Left forelimb (tissue), 1 donor: ENCODE measurements around the gene NBEAL2.

ENCODE experiments used
- DNase-seq: peaks from one replicate; pipeline ENCODE4 v3.0.0-alpha.2; 2018; ENCODE audit warnings: low spot score

The NBEAL2 gene, protein sequence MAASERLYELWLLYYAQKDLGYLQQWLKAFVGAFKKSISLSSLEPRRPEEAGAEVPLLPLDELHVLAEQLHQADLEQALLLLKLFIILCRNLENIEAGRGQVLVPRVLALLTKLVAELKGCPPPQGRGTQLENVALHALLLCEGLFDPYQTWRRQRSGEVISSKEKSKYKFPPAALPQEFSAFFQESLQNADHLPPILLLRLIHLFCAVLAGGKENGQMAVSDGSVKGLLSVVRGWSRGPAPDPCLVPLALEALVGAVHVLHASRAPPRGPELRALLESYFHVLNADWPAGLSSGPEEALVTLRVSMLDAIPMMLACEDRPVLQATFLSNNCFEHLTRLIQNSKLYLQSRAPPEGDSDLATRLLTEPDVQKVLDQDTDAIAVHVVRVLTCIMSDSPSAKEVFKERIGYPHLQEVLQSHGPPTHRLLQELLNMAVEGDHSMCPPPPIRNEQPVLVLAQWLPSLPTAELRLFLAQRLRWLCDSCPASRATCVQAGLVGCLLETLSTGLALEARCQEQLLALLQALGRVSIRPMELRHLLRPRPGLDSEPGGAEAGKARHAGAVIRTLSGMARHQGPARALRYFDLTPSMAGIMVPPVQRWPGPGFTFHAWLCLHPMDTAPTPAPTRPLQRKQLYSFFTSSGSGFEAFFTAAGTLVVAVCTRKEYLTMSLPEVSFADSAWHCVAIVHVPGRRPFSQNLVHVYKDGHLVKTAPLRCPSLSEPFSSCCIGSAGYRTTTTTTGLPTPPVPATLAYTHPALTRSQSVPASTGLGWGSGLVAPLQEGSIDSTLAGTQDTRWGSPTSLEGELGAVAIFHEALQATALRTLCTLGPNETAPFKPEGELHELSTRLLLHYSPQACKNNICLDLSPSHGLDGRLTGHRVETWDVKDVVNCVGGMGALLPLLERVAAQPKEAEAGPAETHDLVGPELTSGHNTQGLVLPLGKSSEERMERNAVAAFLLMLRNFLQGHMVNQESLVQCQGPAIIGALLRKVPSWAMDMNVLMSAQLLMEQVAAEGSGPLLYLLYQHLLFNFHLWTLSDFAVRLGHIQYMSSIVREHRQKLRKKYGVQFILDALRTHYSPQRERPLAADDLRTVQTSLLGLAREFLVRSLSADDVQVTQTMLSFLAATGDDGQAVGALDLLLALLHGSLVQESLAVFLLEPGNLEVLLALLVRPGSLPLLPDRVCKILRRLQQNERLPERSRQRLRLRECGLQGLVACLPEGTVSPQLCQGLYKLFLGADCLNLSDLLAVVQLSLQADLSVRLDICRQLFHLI (N-terminal part only)

DNA sequence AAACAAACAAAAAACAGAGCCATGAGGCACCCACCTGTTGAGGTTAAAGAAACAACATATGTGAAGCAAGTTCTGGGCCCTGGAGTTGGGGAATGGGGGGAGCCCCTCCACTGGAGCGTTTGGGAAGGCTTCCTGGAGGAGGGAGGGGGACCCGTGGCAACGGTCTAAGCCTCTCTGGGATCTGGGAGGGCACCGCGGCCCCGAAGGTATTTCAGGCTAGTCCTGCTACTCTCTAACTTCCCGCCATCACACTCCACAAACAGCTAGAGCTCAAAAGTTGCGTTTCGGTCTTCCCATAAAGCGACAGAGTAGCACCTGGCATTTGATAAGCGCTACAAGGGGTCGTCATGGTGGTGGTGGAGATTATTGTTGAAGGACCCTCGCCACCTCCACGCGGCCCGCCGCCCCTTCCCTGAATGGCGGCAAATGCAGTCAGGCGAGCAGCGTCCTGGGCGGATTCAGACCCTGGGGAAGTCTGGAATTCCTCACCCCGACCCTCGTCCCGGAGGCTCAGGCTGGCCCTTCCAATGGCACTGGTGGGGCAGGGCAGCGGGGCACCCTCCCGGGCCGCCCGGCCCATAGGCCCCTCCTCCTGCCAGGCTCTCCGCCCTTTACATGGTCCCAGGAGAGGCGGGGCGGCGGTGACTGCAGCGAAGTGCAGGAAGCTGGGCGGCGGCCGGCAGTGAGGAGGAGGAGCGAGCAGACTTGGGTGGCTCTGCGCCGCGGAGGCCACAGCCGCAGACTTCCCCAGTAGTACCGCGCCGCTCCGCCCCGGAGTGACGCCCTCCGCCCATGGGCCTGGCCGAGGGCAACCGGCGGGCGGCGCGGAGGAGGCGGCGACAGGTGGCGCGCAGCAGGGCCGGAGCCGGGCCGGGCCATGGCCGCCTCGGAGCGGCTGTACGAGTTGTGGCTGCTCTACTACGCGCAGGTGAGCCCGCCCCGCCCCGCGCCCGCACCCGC lies at the start of gene NBEAL2:
Gene NBEAL2, plus strand, starts transcription at position 682 of the 960 bp plus-strand sequence. Its CDS starts 196 bp downstream, at position 878.
- DNase-seq: peak; percentile 88

DNA sequence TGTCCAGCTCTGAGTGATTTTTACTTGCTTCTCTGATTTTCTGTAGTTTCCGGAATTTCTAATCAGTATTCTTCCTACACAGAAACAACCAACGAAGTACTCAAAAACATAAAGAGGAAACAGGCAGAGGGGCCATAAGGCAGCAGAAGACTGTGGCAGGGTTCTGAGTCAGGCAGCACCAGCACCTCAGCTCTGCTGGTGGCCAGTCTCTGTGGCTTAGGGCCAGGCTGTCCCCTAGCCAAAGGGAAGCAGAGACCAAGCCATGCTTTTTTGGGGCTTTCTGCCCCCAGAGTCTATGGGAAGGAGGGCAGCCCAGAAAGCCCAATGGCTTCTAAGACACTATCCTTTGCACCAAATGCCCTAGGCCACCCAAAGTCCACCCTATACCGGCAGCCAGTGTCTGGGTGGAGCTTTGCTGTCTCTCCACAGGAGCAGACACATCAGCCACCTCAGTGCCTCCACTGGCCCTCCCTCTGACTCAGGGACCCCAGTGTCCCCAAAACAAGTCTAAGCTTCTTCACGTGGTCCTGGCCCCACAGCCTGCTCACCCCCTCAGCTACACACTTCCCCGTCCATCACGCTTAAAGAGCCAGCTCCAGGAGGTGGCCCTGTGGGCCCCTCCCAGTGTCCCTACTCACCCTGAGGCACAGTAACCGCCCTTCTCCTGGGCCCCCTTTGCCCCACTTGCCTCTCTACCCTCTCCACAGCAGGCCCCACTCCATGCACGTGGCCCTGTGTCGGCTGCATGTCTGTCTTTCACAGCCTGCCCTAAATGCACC lies 49.1 kb upstream of the NBEAL2 start:
- DNase-seq: no peak

DNA sequence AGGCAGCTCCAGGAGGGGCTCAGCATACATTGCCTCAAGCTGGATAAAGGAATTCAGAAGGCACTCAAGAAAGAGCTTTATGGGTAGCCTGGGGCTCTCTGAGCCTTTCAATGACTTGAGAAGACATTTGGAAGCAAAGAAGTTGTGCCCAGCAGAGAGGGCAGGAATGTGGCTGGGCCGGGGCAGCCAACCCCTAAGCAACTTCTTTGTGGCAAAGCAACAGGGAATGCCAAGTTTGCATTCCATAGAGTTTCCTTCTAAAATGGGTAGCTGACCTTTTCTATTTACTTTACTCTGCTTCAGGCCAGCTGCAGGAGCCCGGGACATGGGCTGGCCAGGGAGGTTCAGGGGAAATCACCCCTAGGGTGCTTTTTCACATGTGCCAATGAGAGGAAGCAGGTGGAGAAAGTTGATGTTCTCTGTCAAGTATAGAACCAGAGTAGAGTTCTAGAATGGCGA lies 48.5 kb upstream of the NBEAL2 start:
- no peak for DNase-seq

DNA sequence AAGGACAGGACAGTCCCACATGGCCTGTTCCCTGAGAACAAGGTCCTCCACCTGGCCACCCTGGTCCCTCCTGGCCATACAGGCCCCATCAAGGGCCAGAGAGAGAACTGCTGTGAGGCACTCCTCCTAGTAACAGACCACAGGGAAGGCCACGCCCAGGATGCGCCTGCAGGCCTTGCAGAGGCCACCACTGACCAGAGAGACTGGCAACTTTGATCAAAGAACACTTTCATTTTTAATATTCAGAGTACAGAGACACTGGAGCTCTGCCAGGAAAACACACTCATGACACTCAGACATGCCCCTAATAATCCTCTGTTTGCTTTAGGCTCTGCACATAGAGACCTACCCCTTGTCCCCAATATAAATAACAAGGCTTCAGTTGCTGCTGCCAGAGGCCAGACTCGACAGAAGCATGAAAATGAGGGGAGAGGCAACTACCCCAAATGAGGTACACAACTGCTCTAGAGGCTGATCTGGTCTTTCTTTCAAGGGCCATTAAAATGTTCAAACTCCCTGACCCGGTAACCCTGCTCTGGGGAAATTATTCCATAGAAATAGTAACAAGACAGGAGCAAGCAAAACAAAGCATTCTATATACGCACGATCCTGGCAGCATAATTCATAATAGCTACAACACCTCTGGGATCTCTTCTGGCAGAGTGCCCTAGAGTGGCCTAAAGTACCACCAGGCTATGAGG lies 47.7 kb upstream of the NBEAL2 start:
- DNase-seq: no peak

DNA sequence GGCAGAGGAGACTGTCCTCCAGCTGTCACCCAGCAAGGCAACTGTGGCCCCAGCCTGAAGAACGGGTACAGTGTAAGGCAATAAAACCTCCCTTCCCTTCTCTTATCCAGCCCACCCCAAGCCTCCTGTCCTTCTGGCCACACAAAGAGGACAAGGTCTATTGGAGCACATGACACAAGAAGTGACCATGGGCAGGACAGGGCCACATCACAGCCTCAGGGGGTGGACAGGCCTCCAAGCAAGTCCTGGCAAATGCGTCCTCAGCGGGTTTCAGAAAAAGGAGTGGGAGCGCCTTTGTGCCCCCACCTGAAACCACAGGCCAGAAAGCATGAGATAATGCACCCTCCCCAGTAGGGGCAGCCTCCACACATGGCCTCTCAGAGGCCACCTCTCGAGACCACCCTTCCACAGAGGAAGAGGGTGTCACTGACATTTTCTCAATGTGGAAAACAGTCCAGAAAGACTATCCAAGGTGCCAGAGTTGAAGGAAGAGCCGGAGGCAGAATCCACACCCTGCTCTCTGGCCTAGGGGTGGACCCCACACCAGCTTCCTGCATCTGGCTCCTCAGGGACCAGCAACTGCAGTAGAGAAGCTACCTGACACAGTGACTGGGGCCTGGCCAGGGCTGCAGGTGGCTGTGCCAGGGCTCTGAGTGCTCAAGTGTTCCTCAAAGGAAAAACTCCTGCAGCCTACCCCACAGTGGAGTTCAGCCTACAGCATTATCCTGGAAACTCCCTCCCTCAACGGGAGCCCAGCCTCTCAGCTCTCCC lies 46.8 kb upstream of the NBEAL2 start:
- no peak for DNase-seq

DNA sequence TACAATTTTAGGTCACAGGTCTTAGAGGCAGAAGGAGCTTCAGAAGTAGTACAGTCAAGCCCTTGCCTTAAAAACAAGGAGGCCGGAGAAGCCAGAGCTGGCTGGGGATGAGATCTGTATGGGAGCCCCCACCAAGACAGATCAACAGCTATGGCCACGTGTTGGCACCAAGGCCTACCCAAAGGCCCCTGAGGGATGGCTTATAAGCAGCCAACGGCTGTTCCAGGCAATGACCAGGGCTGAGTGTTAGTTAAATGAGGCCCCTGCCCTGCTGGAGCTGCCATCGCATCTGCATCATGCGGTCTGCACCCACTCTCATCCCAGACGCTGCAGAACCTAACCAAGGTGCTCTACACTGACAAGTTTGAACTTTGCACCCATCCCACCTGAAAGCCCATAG lies 46.2 kb upstream of the NBEAL2 start:
- no peak for DNase-seq

DNA sequence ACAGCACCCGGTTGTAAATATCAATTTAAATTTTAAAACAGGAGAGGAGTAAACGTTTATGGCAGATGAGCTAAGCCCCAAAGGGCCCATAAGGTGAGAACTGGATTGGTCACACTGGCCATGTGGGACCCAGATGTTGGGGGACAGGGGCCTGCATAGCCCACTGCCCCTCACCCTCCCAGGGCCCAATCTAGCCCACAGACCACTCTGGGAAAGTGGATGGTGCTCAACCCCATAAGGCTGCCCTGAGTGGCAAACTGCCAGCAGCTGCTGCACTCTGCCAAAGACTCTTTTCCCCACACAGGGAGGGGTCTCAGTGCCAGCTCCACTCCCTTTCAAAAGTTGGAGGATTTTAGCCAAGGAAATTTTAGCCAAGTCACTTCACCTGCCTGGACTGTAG lies 45.4 kb upstream of the NBEAL2 start:
- DNase-seq: no peak

DNA sequence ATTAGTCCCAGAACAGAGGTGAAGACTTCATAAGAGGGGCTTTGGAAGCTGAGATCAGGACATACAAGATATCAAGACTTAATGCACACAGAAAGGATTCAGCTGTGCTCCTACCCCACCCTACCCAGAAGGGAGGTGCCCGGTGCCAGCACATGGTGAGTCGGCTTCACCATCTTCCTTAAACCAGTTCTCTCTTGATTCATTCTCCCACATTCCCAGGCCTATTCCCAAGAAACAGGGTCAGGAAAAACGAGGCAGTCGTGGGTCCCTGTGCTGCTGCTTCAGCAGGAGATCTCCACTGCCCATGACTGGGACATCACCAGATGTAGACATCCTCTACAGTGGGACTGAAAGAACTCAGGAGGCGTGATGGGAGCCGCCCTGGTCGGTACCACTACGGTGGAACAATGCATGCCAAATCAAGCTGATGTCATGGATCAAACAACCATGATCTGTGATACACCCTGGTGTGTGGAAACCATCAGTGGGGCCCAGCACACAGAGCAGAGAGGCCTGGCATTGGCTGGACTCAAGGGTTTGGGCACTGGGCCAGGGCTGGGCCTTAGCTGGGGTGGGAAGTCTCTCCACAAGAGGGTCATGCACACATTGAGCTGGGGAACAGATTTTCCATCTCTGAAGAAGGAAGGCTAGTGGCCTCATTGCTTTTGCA lies 44.8 kb upstream of the NBEAL2 start:
- no peak for DNase-seq

DNA sequence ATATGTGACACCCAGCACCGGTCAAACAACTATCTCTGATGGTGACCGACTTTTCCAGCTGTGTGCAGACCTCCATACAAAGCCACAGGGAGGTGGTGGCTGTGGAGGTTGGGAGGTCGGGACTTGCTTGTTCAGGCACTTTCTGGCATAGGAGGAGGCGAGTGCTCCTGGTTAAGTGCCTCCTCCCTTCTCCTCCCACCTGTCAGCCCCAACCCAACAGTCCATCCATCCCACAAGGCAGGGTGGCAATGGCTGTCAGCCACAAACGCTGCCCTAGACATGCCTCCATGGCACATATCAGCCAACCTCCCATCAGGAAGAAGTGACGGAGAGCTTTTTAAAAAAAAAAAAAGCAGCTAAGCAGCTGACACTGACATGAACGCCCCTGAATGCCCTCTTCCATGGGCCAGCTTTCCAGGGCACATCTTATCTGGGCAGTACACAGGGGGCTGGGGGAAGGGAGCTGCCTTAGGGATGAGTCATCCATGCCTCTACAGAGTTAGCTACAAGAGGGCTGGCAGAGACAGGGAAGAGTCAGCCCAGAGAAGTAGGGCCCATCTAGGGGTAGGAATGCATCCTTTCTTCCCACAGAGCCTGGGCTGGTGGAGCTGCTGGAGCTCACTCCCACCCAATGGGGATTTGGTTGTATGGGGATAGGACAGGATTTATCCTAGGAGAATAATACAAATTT lies 44.2 kb upstream of the NBEAL2 start:
- DNase-seq: no peak

DNA sequence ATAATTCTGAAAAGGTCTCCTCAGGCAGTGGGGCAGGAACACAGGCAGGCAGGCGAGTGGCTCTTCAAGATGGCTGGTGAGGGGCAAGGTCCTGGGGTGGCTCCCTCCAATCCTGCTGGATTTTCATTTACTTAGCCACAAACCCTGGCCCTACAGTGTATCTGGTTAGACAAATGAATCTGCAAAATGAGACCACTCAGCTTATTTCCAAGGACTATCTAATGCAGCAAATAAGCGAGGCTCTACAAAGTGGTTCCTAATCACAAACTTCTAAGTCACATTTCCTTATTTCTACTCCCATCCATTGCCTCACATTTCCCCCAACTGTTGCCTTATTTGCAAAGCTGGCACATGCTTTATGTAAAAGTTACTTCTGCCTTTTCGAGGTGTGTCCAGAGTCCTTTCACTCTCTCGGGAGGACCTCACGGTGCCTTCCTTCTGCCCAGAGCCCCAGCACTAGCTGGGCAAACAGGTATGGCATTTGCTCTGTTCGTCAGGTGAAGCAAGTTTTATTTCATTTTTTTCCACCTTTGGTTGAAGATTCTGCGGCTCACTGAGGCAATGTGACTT lies 43.4 kb upstream of the NBEAL2 start:
- no peak for DNase-seq

DNA sequence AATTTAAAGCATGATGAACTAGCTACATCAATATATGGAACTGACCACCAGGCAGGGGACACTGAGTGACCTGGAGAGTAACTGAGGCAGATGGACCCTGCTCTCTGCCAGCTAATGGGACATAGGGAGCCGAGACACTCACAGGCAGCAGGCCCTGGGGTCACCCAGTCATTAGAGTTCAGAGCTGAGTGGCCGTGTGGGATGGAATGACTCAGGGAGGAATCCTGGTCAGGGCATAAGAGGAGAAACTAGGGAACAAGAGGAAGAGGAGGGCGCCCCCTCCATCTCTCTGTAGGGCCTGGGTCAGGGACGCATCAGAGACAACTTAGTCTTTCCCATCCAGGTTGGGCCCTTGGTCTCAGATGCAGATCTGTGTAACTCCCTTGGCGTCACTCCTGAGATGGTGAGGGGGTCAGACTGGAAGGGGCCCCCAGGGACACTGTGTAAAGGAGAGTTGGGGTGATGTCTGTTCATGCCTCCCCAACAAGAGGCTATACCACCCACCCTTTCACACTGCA lies 42.7 kb upstream of the NBEAL2 start:
- DNase-seq: no peak

DNA sequence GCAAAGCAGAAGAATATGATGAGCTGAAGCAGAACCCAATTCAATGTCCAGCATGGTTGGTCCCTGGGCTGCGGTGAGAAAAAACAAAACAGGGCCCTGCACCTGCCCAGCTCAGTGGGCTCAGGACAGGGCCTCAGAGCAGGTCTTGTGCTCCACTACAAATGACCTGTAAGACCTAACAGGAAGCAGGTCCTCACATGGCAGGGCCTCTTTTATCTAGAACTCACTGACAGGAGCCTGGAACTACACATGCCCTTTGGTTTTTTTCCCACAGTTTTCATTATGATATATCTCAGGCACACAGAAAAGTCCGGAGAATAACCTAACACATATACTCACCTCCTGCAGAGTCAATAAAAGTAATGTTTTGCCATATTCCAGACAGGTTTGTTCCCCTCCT lies 41.3 kb upstream of the NBEAL2 start:
- no peak for DNase-seq

DNA sequence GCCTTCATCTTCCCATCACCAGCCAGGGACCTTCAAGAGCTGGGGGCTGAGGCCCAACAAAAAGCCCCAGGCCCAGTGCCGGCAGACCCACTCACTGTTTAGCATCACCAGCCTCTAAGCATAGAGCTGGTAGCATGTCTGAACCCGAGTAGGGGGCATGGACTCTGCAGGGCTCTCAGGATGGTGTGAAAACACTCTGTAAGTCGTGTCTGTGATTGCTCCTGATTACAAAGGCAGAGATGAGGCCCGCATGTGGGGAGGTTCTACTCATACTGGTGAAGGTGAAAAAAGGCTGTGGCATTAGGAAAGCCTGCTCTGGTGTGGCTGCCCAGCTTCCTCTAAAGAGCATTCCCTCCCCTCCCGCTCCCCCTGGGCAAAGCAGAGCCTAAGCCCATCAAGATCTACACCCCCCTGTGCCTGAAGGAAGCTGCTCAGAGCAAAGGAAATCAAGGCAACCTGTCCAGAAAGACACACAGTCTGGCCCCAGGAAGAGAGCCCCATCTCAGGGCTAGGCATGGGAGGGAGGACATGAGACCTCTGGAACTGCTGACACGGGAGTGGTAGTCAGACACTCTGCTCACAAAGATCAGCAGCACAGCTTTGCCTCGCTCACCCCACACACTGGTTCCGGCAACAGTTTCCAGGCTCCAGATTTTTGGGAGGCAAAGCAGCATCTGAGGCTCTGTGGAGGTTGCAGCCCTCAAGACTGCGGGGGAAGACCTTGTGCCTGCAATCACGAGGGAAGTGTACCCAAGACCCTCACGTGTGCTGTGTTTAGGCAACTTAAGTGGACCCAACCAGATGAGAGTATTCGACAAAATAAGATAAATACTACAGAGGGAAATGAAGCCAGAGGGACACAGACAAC lies 39.7 kb upstream of the NBEAL2 start:
- no peak for DNase-seq

DNA sequence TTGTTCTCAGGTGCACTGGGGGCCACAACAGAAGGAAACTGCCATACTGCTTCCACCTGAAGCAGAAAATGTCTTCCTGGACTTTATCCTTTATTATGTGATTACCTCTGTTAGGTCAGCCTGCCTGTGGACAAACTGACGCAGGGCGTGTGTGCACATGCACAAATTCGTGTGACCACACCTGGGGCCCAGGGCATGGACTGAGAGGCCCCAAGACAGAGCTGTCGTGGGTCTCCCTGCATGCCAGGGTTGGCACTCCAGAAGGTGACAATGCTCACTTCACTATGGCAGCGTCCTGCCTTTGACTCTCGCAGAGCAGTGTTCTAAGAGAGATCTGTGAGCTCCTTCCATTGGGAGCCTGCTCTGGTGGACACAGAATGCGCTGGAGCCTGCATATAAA lies 37.4 kb upstream of the NBEAL2 start:
- no peak for DNase-seq

DNA sequence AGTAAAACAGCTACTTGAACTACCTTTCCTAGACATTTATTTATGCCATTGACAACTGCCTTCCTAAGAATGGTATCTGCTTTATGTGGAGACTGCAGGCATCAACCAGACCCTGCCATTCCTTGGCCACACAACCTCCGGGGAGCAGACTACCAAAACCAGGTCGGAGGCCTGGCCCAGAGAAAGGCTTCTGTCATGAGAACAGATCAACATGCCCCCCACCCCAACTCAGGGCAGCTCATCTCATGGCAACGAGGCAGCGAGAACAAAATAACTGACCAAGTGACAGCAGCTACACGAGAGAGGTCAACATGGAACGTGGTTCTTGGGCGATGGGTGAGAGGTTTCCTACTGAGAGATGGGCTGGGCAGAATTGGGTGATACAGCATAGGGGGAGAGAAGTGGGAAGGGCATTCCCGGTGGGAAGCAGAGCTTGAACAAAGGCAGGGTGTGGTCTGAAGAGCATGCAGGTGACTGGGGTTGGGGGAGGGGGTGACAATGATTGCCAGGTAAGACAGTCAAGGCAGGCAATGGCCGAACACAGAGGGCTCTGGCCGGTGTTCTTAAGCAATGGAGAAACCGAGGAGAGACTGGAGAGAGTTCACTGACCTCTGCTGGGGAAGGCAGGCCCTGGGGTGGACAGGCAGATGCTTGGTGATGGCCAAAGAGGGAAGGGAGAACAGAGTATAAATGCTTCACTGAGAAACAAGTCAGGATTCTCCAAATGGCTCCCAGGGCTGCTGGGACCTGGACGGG lies 36.8 kb upstream of the NBEAL2 start:
- DNase-seq: no peak
